HEK293 (cell line): ENCODE results near the gene PLA2G4E.

ENCODE experiments used
- CTCF ChIP-seq: fragments of 450-650 bp; formaldehyde crosslinking; IDR thresholded peaks from 2 replicates; pipeline ENCODE4 v1.5.1; 2016; ENCODE audit warnings: missing biosample characterization, missing genetic modification characterization
- SP2 ChIP-seq: fragments of 450-650 bp; formaldehyde crosslinking; IDR thresholded peaks from 2 replicates; pipeline ENCODE4 v1.5.1; 2016; ENCODE audit warnings: missing biosample characterization, missing genetic modification characterization
- YY1 ChIP-seq: fragments of 450-650 bp; formaldehyde crosslinking; IDR thresholded peaks from 2 replicates; pipeline ENCODE4 v1.5.1; 2018; ENCODE audit warnings: missing biosample characterization, missing genetic modification characterization
- ZBTB17 ChIP-seq: fragments of 450-650 bp; formaldehyde crosslinking; IDR thresholded peaks from 2 replicates; pipeline ENCODE4 v1.5.1; 2016; ENCODE audit warnings: missing biosample characterization, missing genetic modification characterization
- ZEB2 ChIP-seq: fragments of 450-650 bp; formaldehyde crosslinking; IDR thresholded peaks from 2 replicates; pipeline ENCODE4 v1.5.1; 2016; ENCODE audit warnings: missing biosample characterization, missing genetic modification characterization
- ZNF175 ChIP-seq: fragments of 450-650 bp; formaldehyde crosslinking; IDR thresholded peaks from 2 replicates; pipeline ENCODE4 v1.5.1; 2016; ENCODE audit warnings: missing biosample characterization, missing genetic modification characterization
- ZNF221 ChIP-seq: fragments of 450-650 bp; formaldehyde crosslinking; IDR thresholded peaks from 2 replicates; pipeline ENCODE4 v1.5.1; 2017; ENCODE audit warnings: missing biosample characterization, missing genetic modification characterization, borderline replicate concordance
- ZNF239 ChIP-seq: fragments of 450-650 bp; formaldehyde crosslinking; IDR thresholded peaks from 2 replicates; pipeline ENCODE4 v1.5.1; 2016; ENCODE audit warnings: missing biosample characterization, missing genetic modification characterization
- TF ChIP-seq, protein P1 (sequence below): fragments of 450-650 bp; formaldehyde crosslinking; optimal IDR thresholded peaks from 2 replicates; pipeline ENCODE3; 2016; ENCODE audit warnings: missing biosample characterization, mild to moderate bottlenecking, missing genetic modification characterization

- TF ChIP-seq ZNF239 (tag by site-specific recombination) (no peak), CTCF (tag by site-specific recombination) (no peak), ZNF175 (tag by site-specific recombination) (no peak), ZNF221 (no peak), ZEB2 (tag by site-specific recombination) (no peak), ZBTB17 (no peak), SP2 (tag by site-specific recombination) (no peak), YY1 (tag by site-specific recombination) (no peak)
- TF ChIP-seq, protein P1, sequence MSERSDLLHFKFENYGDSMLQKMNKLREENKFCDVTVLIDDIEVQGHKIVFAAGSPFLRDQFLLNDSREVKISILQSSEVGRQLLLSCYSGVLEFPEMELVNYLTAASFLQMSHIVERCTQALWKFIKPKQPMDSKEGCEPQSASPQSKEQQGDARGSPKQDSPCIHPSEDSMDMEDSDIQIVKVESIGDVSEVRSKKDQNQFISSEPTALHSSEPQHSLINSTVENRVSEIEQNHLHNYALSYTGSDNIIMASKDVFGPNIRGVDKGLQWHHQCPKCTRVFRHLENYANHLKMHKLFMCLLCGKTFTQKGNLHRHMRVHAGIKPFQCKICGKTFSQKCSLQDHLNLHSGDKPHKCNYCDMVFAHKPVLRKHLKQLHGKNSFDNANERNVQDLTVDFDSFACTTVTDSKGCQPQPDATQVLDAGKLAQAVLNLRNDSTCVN = no peak
Observed at GRCh38 chr15:42050484-42051255, 29.8 kb upstream of the PLA2G4E start.
